Skeletal muscle cell (primary cell): Measurements from ENCODE around the gene FLRT2.

Experiments used
- DNase-seq: peaks from one replicate; pipeline ENCODE4 v3.0.0-alpha.2; 2010; ENCODE audit warnings: low read depth
- H3K4me3 ChIP-seq: 2 replicates; pipeline ENCODE4 v1.5.1; 2011; ENCODE audit warnings: low read depth, mild to moderate bottlenecking, control low read depth, low read length, moderate library complexity

FLRT2 gene

GRCh38 chr14:85529803-85530574, at the start of gene FLRT2:
Gene FLRT2 (plus strand): TSS chr14:85530144. CDS start chr14:85621515, 91,371 bp downstream.
- no peak for DNase-seq
- H3K4me3 ChIP-seq, result peak within 1 kb of the TSS; percentile 89

- no peak for DNase-seq
- no peak overlapping the region for H3K4me3 ChIP-seq
Observed at GRCh38 chr14:85481471-85481870, 48.5 kb upstream of the FLRT2 start.

- H3K4me3 ChIP-seq, result no peak overlapping the region
- no peak for DNase-seq
Observed at GRCh38 chr14:85482552-85482951, 47.4 kb upstream of the FLRT2 start.

GRCh38 chr14:85483037-85483436, 46.9 kb upstream of the FLRT2 start:
- DNase-seq, result no peak
- no peak overlapping the region for H3K4me3 ChIP-seq

- H3K4me3 ChIP-seq, result no peak overlapping the region
- DNase-seq, result no peak
Observed at GRCh38 chr14:85483652-85484051, 46.3 kb upstream of the FLRT2 start.

- peak; percentile 26 for DNase-seq
Observed at GRCh38 chr14:85487215-85487614, 42.7 kb upstream of the FLRT2 start.

GRCh38 chr14:85501751-85502150, 28.2 kb upstream of the FLRT2 start:
- no peak overlapping the region for H3K4me3 ChIP-seq
- DNase-seq, result no peak

More at GRCh38 chr14:85487215-85487614, 42.7 kb upstream of the FLRT2 start:
- no peak overlapping the region for H3K4me3 ChIP-seq

GRCh38 chr14:85508863-85509262, 21.1 kb upstream of the FLRT2 start:
- DNase-seq, result no peak
- H3K4me3 ChIP-seq, result no peak overlapping the region

GRCh38 chr14:85512451-85512850, 17.5 kb upstream of the FLRT2 start:
- no peak overlapping the region for H3K4me3 ChIP-seq

GRCh38 chr14:85514487-85514886, 15.5 kb upstream of the FLRT2 start:
- DNase-seq, result no peak
- H3K4me3 ChIP-seq, result no peak overlapping the region

More at GRCh38 chr14:85512451-85512850, 17.5 kb upstream of the FLRT2 start:
- no peak for DNase-seq

- H3K4me3 ChIP-seq, result no peak overlapping the region
Observed at GRCh38 chr14:85516239-85517113, 13.5 kb upstream of the FLRT2 start.

GRCh38 chr14:85517114-85517688, 12.7 kb upstream of the FLRT2 start:
- DNase-seq, result no peak
- H3K4me3 ChIP-seq, result no peak overlapping the region

More at GRCh38 chr14:85516239-85517113, 13.5 kb upstream of the FLRT2 start:
- peak; percentile 60 for DNase-seq

GRCh38 chr14:85519661-85520305, 10.2 kb upstream of the FLRT2 start:
- no peak overlapping the region for H3K4me3 ChIP-seq
- no peak for DNase-seq

- no peak overlapping the region for H3K4me3 ChIP-seq
- DNase-seq, result no peak
Observed at GRCh38 chr14:85520581-85520980, 9.4 kb upstream of the FLRT2 start.

- no peak for DNase-seq
- no peak overlapping the region for H3K4me3 ChIP-seq
Observed at GRCh38 chr14:85523624-85524023, 6.3 kb upstream of the FLRT2 start.

- DNase-seq, result no peak
- no peak overlapping the region for H3K4me3 ChIP-seq
Observed at GRCh38 chr14:85527006-85527405, 2.9 kb upstream of the FLRT2 start.

- H3K4me3 ChIP-seq, result no peak overlapping the region
Observed at GRCh38 chr14:85527445-85528035, 2.4 kb upstream of the FLRT2 start.

GRCh38 chr14:85528080-85528896, 1.7 kb upstream of the FLRT2 start:
- peak overlapping the region; percentile 89 for H3K4me3 ChIP-seq
- peak; percentile 79 for DNase-seq

More at GRCh38 chr14:85527445-85528035, 2.4 kb upstream of the FLRT2 start:
- DNase-seq, result no peak
